Measurements from ENCODE around the gene SLC12A9. TPM values are rescaled to one million over a fixed set of nuclear protein-coding genes. Genes with fewer than 3 reads are reported as not detected.

SLC12A9 gene
- total and polyA plus RNA-seq, 2 experiments from 2014 or later = 10.3 to 39.9 TPM

DNA sequence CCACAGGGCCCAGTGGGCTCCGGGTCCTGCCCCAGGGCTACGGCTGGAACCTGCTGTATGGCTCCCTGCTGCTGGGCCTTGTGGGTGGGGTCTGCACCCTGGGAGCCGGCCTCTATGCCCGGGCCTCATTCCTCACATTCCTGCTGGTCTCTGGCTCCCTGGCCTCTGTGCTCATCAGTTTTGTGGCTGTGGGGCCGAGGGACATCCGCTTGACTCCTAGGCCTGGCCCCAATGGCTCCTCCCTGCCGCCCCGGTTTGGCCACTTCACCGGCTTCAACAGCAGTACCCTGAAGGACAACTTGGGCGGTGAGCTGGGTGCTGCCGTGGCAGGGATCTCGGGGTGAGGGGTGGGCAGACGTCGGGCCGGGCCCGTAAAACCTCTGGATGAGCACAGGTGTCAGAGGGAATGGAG is 4.4 kb downstream of the SLC12A9 start (continued):
- TF ChIP-seq EZH2phosphoT487 (IDR thresholded peaks at IDR 0.05; ENCODE audit: unreplicated experiment) (no peak), ZNF331 (CRISPR knock-in tag; IDR thresholded peaks at IDR 0.05; ENCODE audit: low read depth) (no peak), STAT1 (IDR thresholded peaks at IDR 0.05; ENCODE audit: unreplicated experiment) (no peak), ZNF114 (CRISPR knock-in tag; IDR thresholded peaks at IDR 0.05) (no peak), CREB1 (CRISPR knock-in tag; IDR thresholded peaks at IDR 0.05; ENCODE audit: low read depth) (no peak)
- TF ChIP-seq, protein P1, sequence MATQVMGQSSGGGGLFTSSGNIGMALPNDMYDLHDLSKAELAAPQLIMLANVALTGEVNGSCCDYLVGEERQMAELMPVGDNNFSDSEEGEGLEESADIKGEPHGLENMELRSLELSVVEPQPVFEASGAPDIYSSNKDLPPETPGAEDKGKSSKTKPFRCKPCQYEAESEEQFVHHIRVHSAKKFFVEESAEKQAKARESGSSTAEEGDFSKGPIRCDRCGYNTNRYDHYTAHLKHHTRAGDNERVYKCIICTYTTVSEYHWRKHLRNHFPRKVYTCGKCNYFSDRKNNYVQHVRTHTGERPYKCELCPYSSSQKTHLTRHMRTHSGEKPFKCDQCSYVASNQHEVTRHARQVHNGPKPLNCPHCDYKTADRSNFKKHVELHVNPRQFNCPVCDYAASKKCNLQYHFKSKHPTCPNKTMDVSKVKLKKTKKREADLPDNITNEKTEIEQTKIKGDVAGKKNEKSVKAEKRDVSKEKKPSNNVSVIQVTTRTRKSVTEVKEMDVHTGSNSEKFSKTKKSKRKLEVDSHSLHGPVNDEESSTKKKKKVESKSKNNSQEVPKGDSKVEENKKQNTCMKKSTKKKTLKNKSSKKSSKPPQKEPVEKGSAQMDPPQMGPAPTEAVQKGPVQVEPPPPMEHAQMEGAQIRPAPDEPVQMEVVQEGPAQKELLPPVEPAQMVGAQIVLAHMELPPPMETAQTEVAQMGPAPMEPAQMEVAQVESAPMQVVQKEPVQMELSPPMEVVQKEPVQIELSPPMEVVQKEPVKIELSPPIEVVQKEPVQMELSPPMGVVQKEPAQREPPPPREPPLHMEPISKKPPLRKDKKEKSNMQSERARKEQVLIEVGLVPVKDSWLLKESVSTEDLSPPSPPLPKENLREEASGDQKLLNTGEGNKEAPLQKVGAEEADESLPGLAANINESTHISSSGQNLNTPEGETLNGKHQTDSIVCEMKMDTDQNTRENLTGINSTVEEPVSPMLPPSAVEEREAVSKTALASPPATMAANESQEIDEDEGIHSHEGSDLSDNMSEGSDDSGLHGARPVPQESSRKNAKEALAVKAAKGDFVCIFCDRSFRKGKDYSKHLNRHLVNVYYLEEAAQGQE (IDR thresholded peaks at IDR 0.05; ENCODE audit: unreplicated experiment) = no peak
- TF ChIP-seq, protein P2, sequence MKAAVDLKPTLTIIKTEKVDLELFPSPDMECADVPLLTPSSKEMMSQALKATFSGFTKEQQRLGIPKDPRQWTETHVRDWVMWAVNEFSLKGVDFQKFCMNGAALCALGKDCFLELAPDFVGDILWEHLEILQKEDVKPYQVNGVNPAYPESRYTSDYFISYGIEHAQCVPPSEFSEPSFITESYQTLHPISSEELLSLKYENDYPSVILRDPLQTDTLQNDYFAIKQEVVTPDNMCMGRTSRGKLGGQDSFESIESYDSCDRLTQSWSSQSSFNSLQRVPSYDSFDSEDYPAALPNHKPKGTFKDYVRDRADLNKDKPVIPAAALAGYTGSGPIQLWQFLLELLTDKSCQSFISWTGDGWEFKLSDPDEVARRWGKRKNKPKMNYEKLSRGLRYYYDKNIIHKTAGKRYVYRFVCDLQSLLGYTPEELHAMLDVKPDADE (IDR thresholded peaks at IDR 0.05) = no peak

DNA sequence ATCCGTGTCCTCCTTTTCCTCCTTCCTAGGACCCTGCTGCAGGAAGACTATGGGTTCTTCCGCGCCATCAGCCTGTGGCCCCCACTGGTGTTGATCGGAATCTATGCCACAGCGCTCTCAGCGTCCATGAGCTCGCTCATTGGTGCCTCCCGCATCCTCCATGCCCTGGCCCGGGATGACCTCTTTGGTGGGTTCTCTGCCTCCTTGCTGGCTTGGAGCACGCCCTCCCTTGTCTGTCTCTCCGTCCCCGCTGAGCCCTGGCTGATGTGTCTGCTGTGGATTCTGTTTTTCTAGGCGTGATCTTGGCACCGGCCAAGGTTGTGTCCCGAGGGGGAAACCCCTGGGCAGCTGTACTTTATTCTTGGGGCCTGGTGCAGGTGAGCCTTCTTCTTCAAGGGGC is 7.3 kb downstream of the SLC12A9 start:
- peaks cover 5% of the 10 kb centered on the region; the same call in 2 of the 3 replicates for H3K4me1 Mint-ChIP-seq
- H3K4me1 ChIP-seq (ENCODE audit: insufficient read depth) = no peaks in the 10 kb centered on the region
- DNase-seq (ENCODE audit: low spot score) = no peak
- H3K9me2 ChIP-seq (ENCODE audit: insufficient read depth) = no peaks in the 10 kb centered on the region
- H3K36me3 Mint-ChIP-seq (ENCODE audit: low read depth) = peaks cover 50% of the 10 kb centered on the region
- H2AFZ ChIP-seq = no peak overlapping the region
- H3K27ac ChIP-seq (ENCODE audit: low read depth) = no peak overlapping the region
- no peaks in the 10 kb centered on the region for H3F3A ChIP-seq (replicated peaks; ENCODE audit: low read depth)
- no peaks in the 10 kb centered on the region for H3K27me3 ChIP-seq (ENCODE audit: insufficient read depth)
- H3K4me2 ChIP-seq = no peak overlapping the region
- peaks cover 4% of the 10 kb centered on the region for H3K36me3 ChIP-seq (ENCODE audit: insufficient read depth)
- peaks cover 8% of the 10 kb centered on the region for H3K27me3 Mint-ChIP-seq (ENCODE audit: insufficient read depth, low read depth, poor library complexity)
- H4K20me1 ChIP-seq (replicated peaks; ENCODE audit: insufficient read depth) = 0 out of 2 replicates have a peak, but pooled peaks cover 3% of the 10 kb centered on the region
- no peak overlapping the region for H3K27ac Mint-ChIP-seq
- no peaks in the 10 kb centered on the region for H3K9me3 Mint-ChIP-seq
- peaks cover 21% of the 10 kb centered on the region for H3K79me2 ChIP-seq (replicated peaks; ENCODE audit: insufficient read depth)
- H3K4me3 ChIP-seq = no peak overlapping the region
- ATAC-seq = no peak
- no peak overlapping the region for H3K4me3 Mint-ChIP-seq
- TF ChIP-seq ZNF114 (CRISPR knock-in tag; IDR thresholded peaks at IDR 0.05) (no peak), CREB1 (CRISPR knock-in tag; IDR thresholded peaks at IDR 0.05; ENCODE audit: low read depth) (no peak), POLR2AphosphoS5 (IDR thresholded peaks at IDR 0.05; ENCODE audit: low read depth) (no peak), STAT1 (IDR thresholded peaks at IDR 0.05; ENCODE audit: unreplicated experiment) (no peak), NANOG (IDR thresholded peaks at IDR 0.05; ENCODE audit: borderline replicate concordance) (no peak), JUNB (IDR thresholded peaks at IDR 0.05; ENCODE audit: unreplicated experiment) (no peak), ZNF331 (CRISPR knock-in tag; IDR thresholded peaks at IDR 0.05; ENCODE audit: low read depth) (no peak)
- TF ChIP-seq, protein P3, sequence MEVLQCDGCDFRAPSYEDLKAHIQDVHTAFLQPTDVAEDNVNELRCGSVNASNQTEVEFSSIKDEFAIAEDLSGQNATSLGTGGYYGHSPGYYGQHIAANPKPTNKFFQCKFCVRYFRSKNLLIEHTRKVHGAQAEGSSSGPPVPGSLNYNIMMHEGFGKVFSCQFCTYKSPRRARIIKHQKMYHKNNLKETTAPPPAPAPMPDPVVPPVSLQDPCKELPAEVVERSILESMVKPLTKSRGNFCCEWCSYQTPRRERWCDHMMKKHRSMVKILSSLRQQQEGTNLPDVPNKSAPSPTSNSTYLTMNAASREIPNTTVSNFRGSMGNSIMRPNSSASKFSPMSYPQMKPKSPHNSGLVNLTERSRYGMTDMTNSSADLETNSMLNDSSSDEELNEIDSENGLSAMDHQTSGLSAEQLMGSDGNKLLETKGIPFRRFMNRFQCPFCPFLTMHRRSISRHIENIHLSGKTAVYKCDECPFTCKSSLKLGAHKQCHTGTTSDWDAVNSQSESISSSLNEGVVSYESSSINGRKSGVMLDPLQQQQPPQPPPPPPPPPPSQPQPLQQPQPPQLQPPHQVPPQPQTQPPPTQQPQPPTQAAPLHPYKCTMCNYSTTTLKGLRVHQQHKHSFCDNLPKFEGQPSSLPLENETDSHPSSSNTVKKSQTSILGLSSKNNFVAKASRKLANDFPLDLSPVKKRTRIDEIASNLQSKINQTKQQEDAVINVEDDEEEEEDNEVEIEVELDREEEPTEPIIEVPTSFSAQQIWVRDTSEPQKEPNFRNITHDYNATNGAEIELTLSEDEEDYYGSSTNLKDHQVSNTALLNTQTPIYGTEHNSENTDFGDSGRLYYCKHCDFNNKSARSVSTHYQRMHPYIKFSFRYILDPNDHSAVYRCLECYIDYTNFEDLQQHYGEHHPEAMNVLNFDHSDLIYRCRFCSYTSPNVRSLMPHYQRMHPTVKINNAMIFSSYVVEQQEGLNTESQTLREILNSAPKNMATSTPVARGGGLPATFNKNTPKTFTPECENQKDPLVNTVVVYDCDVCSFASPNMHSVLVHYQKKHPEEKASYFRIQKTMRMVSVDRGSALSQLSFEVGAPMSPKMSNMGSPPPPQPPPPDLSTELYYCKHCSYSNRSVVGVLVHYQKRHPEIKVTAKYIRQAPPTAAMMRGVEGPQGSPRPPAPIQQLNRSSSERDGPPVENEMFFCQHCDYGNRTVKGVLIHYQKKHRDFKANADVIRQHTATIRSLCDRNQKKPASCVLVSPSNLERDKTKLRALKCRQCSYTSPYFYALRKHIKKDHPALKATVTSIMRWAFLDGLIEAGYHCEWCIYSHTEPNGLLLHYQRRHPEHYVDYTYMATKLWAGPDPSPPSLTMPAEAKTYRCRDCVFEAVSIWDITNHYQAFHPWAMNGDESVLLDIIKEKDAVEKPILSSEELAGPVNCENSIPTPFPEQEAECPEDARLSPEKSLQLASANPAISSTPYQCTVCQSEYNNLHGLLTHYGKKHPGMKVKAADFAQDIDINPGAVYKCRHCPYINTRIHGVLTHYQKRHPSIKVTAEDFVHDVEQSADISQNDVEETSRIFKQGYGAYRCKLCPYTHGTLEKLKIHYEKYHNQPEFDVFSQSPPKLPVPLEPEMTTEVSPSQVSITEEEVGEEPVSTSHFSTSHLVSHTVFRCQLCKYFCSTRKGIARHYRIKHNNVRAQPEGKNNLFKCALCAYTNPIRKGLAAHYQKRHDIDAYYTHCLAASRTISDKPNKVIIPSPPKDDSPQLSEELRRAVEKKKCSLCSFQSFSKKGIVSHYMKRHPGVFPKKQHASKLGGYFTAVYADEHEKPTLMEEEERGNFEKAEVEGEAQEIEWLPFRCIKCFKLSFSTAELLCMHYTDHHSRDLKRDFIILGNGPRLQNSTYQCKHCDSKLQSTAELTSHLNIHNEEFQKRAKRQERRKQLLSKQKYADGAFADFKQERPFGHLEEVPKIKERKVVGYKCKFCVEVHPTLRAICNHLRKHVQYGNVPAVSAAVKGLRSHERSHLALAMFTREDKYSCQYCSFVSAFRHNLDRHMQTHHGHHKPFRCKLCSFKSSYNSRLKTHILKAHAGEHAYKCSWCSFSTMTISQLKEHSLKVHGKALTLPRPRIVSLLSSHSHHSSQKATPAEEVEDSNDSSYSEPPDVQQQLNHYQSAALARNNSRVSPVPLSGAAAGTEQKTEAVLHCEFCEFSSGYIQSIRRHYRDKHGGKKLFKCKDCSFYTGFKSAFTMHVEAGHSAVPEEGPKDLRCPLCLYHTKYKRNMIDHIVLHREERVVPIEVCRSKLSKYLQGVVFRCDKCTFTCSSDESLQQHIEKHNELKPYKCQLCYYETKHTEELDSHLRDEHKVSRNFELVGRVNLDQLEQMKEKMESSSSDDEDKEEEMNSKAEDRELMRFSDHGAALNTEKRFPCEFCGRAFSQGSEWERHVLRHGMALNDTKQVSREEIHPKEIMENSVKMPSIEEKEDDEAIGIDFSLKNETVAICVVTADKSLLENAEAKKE (CRISPR knock-in tag; IDR thresholded peaks at IDR 0.05) = no peak
- TF ChIP-seq, protein P1 (IDR thresholded peaks at IDR 0.05; ENCODE audit: unreplicated experiment) = no peak

All from GM23338 (cell line).